IPS-NIHi7 (cell line): ENCODE data around the gene TSR1.

ENCODE experiments used
- DNase-seq: peaks from one replicate; pipeline ENCODE4 v3.0.0; 2012; ENCODE audit warnings: mixed read lengths; ENCODE audit errors: extremely low spot score

The TSR1 gene

GRCh38 chr17:2336215-2336851 lies at the start of gene TSR1:
TSR1 (minus strand) TSS chr17:2336457; CDS start chr17:2336427, 30 bp downstream.
- DNase-seq: peak; percentile 97

DNA sequence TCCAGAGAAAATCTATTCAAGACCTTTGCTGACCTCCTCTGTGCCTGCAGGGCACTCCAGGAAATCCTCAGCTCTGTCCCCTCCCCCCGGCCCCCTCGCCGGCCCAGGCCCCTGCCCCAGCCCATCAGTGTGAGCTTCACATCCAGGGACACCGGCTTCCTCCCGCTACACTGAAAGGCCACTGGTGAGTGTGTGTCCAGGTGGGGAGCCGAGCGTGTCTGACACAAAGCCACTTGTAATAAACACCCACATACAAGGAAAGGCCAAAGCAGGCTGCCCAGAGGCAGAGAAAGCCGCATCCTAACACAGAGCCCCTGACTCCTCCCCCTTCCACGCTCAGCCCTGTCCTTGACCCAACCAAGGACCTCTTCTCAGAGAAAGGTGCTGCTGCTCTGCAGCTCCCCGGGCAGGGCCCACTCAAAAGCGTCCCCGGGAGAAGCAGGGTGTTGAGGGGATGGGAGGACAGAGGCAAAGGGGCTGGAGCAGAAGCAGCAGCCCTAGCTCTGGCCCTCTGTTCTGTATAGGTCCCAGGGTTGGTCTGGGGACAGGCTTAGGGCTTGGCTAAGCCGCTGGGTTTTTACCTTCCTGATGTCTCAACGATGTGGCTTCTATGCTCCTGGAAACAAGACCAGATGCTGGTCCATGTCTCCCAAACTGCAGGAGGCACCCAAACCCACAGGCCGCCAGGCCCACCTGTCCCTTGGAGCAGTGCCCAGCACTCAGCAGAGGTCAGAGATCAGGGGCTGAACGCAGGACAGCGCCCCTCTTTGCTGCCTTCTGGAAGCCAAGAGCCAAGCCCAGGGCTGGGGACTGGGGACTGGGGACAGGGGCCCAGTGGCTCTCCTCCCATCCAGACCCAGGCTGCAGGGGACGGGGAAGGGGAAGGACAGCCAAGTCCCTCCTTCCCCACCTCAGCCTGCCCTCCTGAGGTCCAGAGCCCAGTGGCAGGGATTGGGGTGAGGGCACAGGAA lies 49.3 kb upstream of the TSR1 start:
- no peak for DNase-seq

GRCh38 chr17:2384439-2385127 lies 48.3 kb upstream of the TSR1 start:
- DNase-seq: no peak

DNA sequence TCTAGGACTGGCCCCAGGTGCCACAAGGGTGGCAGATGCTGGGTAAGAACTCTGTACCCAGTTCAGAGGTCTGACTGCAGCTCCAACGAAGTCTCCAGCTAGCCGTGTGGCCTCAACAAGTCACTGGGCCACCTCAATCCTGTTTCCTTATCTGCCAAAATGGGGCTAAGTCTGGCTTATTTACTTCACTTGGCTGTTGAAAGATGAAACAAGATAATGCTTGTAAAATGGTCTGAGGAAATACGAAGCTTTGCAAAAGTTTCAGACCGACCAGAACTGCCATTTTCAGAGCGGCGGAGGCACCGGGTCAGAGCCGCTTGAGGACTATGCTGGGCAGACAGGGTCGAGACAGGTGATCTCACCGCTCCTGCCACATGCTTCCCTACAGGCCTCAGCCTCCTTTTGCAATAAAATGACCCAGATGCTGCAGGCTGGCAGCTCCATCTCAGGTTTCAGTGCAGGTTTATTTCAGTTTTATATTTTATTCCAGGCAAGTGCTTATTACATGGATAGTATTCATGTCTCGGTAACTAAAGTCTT lies 47.4 kb upstream of the TSR1 start:
- no peak for DNase-seq

DNA sequence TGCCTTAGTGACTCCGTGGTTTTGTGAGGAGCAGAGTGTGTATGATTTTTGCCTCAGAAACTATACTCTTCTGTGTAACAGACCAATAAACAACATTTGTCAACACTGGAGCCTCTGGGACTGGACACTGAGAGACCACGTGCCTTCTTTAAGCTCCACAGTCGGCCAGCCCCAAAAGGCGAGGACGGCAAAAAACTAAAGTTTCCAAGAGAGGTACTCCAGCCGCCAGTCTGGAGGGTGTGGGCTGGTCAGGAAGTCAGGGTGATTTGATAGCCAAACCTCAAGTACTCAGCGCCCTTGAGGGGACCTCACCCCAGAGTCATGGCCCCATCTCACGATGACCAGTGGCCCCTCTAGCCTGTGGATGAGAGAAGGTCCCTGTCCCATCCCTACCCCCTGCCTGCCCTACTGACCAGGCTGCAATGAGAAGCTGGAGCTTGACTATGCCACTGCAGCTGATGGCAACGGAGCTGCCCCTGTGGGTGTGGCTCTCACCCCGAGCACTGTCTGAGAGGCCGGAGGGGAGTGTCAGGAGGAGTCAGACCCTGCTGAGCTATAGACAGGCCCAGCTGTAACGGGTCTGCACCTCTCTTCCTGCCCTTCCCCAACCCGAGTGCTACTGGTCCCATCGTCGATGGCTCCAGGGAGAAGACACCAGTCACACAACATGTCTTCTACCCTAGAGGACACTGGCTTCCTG lies 44.8 kb upstream of the TSR1 start:
- DNase-seq: no peak

DNA sequence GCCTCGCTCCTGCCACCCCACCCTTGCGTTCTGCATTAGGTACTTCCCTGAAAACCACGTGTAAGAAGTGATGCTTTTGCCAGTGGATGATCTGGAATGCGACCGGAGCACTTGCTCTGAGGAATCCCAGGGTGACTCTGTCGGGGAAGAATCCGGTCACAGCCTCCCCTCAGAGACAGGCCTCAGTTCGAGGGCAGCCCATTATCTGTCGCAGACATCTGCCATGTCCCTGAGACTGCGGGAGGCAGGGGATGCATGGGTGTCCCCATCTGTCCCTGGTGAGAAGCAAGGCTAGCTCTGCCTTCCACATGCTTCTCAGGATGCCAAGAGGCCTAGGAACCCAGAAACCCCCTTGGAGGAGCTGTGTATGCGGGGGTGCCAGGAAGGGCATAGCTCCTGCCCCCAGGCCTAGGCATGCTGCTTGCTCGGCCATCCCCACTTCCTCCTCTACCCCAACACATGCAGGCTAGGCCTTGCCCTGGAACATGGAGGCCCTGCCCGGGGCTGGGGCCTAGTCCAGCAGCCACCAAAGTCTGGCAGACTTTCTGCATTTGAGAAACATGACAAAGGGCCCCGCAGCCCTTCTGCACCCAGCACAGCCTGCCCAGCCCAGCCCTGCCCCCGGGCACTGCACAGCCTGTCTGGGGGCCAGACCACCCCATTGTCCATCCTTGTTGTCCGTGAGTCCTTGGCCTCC lies 44.1 kb upstream of the TSR1 start:
- no peak for DNase-seq

DNA sequence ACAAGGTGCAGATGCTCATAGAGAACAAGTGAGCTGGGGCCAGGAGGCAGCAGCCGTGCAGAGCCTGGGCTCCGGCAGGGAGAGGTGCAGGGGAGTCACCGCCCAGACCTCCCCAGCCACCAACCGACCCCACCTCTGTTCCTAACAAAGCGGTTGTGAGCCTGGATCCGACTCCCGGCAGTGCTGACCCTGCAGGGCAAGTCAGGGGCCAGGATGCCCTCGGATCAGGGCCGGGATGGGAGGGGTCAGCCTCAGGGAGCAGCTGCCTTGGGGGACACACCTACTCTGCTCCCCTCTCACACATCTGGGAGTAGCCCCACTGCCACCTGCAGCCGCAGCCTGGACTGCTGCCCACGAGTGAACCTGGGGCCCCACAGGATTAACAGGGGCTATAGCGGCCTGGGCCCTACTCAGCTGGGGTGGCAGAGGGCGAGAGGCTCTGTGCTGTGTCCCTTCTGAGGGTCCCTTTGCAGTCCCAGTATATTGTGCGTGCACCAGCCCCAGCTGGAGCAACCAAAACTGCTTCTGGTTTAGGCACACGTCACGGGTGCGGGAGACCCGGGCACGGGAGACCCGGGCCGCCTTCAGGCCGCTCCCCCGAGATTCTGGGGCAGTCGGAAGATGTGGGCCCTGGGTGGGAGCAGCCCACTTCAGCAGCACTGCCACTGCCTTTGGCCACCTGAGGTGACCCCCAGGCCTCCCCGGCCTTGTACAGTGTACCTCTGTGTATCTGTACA lies 43.4 kb upstream of the TSR1 start:
- no peak for DNase-seq

- DNase-seq: no peak
These were observed 42.6 kb upstream of the TSR1 start for GRCh38 chr17:2378905-2379304.

DNA sequence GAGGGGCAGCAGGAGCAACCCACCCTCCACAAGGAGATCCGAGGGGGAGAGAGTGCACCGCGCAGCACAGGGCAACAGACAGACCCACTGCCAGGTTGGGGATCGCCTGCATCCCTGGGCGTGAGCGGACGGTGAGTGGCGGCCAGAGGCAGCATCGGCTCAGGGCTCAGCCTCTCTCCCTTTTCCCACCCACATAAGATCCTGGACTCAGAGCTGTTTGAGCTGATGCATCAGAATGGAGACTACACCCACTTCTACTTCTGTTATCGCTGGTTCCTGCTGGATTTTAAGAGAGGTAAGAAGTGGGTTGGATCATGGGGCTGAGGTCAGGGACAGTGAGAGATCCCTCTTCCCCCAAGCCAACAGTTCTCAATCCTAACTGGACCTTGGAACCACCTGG lies 41.4 kb upstream of the TSR1 start:
- DNase-seq: no peak

- DNase-seq: no peak
These were observed 39.9 kb upstream of the TSR1 start for GRCh38 chr17:2376107-2376506.

GRCh38 chr17:2375406-2375805 lies 39.1 kb upstream of the TSR1 start:
- DNase-seq: no peak

DNA sequence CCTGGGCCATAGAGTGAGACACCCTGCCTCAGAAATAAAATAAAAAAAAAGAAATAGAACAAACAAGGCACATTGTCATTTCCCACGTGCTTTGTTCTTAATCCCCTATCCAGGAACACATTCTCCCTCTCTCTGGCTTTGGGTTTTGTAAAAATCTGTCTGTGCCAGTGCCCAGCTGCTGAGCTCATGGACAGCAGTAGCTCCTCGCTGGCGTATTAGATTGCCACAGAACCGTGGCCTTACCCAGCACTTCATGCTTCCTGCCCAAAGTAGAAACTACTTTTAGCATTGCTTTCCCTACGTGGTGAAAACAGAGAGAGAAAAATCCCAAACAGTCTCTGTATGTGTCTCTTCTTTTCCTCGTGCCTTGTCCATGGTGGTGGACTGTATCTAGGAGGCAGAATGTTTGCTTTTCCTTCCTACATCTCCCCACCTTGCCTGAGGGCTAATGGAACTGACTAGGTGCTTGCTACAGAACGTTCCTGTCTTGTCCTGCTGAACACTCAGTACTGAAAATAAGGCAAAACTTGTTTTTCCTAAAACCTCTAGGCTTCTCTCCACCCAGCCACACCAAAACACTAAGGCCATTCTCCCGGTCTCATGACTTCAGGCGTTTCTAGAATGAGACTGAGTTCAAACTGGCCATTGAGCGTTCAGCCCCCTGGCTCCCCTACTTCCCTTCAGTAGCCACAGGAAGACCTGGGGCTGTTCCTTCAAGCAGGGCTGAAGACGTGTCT lies 38.5 kb upstream of the TSR1 start:
- no peak for DNase-seq

DNA sequence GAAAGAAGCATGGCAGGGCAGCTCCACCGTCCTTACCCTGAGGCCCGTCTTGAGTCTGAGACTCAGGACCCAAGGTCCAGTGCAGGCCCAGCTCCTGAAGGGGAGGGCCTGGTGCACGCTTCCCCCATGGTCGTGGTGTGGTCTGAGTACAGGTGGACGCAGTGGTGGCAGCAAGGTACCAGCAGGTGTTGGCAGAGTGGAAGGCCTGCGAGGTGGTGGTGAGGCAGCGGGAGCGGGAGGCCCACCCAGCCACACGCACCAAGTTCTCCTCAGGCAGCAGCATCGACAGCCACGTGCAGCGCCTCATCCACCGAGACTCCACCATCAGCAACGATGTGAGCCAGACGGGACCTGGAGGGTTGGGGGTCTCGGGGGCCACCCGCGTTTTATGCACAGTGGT lies 36.9 kb upstream of the TSR1 start:
- DNase-seq: no peak

GRCh38 chr17:2372681-2373080 lies 36.4 kb upstream of the TSR1 start:
- no peak for DNase-seq

GRCh38 chr17:2372180-2372579 lies 35.9 kb upstream of the TSR1 start:
- DNase-seq: no peak

- no peak for DNase-seq
These were observed 35.2 kb upstream of the TSR1 start for GRCh38 chr17:2371183-2372130.

DNA sequence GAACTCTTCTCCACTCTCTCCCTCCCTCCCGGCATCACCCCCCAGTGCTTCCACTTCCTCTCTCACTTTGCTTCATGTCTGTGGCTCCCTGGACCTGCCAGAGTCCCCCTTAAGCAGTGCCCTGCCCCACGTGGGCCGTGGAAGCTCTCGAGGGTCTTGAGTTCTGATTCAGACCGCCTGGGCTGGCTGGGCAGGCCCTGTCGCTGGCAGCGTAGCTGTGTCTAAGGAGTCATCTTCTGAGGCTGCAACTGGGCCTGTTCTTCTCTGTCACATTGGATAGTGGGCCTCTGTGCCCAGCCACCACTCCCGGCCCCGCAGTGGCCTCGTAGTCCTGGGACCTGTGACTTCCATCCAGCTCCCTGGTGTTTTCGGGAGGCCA lies 33.9 kb upstream of the TSR1 start:
- DNase-seq: no peak

GRCh38 chr17:2369551-2370210 lies 33.4 kb upstream of the TSR1 start:
- DNase-seq: peak; percentile 75
